ENCODE results near the gene AFG1L.
"Not testable (repeated sequence)": the region's sequence is repeated elsewhere in the genome, so short reads cannot be mapped to it uniquely, and the experiment has no call there.

Gene AFG1L

DNA sequence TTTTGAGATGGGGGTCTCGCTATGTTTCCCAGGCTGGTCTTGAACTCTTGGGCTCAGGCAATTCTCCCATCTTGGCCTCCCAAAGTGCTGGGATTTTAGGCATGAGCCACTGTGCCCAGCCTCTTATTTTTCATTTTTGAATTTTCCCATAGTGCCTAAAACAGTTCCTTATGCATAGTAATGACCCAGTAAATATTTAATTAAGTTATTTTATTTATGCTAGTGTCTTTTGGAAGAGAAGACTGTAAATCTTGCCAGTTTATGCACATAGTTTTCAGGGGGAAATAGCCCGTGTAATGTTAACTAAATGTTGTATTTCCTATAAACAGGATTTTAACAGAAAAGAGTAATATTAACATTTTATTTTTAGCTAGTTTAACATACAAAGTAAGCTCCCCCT is 60.3 kb downstream of the AFG1L start:
- no peak for DNase-seq

DNA sequence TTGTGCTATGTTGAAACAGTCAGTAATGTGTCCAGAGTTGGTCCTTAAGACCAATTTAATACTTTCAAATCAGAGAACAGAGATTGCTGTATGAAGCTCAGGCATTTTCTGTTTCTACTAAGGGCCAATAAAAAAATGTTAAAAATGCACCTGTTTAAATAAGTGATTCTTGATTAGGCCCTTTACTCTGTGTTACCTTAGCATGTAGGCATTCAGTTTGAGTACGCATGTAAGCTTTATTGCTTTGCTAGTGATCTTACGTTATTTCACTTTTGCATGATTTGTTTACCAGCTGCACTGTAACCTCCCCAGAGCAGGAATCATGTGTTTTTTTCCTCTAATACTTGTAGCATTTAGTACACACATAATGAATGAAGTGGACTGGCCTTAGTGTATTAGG is 61.0 kb downstream of the AFG1L start:
- no peak for DNase-seq

DNA sequence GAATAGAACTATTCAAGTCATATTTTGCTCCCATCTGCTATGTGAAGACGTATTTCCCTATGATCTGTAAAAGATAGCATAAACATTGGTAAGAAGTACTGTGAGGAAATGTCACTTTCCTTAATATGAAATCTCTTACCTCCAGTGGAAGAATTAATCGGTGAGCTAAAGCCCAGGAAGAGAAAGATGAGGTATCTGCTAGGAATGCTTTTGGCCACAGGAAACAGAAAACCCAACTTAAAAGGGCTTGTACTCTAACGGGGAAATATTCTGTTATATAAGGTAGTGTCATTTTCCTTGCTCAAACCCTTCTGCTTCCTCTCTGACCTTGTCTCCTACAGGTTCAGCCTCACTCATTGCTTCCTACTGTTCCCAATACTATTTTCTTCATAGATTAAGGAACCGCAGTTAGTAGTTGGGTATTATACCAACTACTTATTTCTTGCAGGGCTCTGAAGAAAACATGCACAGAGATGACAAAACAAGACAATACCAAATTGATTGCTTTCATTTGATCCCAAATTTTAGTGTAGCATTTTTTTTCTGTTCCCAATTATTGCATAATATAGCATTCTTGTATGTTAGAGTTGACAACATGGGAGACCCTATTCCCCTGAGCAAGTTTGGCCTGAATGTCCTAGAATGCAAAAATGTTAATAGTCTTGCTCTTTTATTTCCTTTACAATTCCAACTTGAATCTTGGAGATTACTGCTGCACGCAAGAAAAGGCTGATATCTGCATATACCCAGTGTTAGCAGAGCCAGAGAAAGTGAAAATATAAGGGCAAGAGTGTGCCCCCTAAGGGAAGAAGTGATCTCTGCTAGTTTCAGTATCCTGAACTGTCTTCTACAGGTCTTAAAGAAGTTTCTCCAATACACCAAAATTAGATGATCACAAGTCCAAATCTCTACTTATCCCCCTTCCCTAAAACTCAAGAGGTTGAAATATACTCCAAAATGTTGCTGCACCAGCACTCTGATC is 65.3 kb downstream of the AFG1L start:
- no peak for DNase-seq

DNA sequence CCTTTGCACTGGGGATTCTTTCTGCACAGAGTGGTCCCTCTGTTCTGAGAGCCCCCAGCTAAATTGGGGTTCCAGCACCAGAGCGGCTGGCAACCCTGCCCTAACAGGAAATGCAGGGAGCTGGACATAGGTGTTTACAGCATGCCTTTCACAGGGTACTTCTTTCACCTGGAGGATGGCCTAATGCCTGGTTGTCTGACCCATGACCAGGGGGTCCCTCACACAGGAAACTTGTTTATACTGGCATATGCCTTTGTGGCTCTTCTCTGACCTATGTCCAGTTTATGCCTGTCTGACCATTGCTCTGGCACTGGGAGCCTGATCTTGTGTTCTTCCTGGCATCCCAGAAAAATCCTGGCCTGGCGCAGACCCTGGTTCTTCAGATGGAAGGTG is 66.1 kb downstream of the AFG1L start:
- no peak for DNase-seq

DNA sequence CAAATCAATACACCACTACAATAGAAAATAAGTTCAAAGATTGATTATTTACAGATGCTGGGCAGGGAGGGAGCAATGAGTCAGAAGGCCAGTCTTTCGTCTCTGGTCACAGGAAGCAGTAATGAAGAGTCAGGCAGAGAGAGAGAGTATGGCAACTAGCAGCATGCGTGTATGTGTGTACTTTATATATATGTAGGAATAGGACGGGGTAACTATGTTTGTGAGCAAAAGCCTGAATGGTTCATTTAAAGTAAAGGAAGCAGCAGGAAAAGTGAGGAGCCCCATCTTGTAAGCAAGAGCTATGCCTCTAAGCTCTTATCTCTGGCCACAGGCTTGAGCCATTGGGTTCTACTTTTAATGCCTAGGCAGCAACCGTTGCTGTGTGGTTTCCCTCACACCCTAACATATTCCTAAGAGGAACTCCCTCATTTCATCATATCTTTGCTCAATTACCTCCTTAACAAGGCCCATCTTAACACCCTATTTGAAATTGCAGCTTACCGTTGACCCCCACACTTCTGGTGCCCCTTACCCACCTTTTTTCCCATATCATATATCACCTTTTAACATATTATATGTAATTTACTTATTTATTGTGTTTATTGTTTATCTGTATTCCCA is 66.6 kb downstream of the AFG1L start:
- no peak for DNase-seq

DNA sequence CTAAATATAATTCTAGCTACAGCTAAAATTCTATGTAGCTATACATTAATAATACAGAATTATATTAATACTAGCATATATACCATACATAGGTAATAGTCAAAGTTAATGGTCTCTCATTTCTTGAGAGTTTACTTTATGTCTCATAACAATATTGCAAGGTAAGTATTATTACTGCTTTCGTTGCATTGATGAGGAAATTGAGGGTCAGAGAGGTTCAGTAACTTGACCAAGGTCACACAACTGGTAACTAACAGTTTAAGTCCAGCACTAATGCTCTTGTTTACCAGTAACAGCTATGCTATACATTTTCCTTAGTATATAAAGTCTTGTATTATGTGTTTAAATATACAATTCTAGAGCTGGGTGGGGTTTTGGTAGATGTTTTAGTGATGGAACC is 67.6 kb downstream of the AFG1L start:
- no peak for DNase-seq

DNA sequence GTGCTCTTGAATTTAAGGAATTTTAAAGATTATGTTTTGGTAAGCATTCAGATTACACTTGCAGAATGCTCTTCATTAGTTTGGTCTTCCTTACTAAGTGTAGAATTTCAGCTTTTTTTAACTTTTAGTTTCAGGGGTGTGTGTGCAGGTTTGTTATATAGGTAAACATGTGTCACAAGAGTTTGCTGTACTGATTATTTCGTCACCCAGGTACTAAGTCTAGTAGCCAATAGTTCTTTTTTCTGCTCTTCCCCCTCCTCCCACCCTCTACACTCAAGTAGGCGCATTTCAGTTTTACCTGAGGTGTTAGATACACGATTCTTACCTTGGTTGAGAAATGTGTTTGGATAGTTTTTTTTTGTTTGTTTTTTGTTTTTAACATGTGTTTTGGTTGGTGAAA is 68.3 kb downstream of the AFG1L start:
- DNase-seq = no peak

DNA sequence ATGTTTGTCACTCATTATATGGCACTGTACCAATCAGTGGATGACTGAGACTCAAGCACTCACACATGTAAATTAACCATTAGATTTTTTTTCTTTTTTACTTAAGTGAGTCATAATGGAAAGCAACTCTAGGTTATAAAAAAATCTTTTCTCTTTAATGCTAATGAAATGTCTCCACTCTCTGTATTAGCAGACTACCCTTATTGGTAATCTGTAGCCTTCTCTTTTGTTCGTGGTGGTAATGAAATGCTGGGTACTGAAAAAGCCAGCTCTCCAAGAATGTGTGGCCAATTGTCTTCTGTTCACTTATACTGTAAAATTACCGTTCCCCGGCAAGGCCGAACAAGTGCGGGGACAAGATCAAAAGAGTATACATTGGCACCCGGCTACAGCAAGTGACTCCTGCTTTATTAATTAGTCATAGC is 69.0 kb downstream of the AFG1L start:
- DNase-seq = no peak

DNA sequence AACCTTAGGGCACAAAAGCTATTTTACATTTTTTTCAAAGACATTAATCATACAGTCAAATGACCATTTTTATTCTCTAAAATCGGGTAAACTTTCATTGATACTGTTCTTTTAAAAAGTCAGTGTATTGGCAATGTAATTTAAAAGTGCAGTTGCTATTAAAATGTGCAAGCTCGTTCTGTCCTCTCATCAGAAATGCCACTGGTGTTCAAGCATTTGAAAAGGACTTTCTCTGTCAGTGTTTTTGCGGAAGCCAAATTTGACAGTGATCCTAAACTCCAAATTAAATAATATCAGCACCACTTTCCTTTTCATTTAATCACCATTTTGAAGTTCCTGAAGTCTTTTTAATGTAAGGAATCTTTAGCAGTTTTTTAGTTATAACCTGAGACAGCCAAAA is 69.6 kb downstream of the AFG1L start:
- DNase-seq = no peak

DNA sequence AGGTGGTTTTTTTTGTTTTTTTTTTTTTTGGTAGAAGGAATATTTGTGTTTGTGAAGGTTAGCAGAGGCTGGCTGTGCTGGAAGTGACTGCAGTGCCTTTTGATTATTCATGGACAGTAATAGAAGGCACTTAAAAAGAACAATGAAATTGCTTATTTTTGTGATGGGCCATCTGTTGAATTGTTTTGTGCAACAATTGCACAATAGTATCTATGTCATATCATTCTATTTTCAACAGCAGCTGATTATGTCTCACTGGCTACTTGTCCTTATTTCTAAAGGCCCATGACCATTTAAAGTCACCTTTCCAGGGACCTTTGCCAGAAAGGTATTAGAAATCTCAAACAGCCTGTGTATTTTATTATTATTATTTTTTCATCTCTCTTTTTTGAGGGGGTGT is 70.6 kb downstream of the AFG1L start:
- peak; percentile 65 for DNase-seq

DNA sequence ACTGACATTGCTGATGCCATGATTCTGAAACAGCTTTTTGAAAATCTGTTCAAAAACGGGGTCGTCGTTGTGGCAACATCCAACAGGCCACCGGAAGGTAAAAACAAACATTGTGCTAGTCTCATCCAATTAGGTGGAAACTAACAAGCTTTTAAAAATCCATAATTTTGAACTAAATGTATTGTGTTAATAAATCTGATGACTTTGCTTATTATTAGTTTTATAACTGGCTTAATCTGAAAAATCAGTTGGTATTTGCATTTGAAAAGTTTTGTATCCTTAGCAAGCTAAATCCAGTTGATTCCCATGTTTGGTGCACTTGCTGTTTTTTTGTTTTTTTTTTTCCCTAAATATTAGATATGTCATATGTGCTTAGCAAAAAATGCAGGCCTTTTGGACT is 71.4 kb downstream of the AFG1L start:
- no peak for DNase-seq

DNA sequence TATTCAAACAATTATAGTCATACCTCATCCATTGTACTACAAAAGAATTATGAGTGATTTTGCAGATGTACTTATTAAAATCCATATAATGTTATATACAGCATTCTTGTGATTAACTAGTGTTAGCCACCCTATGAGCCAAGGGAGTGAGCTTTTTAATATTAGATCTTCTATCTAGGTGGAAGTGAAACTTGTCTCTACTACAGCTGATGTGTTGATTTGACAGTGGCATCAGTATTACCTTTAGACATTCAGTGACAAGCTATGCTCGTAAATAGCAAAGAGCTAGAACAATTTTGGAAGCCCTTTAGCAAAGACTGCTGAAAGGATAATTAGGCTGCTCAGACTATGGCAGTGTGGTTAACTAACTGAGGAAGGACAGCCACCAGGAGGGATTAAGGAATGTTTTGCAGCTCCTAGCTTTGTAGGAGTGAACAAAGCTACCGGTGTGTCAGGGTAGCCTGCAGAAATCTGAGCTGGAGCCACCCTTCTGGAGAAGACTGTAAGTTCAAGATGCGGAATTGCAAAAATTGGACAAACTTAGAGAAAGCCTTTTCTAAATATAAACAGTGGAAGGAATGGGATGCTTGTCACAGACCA is 73.7 kb downstream of the AFG1L start:
- DNase-seq = no peak

DNA sequence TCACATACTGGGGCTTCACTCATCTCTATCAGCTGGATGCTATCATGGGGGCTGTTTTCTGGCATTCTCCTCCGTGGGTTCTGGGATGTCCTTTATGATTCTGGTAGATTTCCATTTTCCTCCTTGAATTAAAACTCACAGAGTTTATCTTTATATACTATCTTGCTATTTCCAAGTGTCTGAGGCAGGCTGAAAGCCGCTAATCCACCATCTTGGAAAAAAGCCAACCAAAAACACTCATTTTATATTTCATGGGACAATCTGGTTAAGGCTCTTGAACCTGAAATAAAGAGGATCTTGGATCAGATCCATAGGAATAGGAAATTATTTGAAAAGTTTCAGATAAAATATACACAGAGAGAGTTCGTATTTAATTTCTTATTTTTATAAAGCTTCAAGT is 86.0 kb downstream of the AFG1L start:
- DNase-seq = no peak

DNA sequence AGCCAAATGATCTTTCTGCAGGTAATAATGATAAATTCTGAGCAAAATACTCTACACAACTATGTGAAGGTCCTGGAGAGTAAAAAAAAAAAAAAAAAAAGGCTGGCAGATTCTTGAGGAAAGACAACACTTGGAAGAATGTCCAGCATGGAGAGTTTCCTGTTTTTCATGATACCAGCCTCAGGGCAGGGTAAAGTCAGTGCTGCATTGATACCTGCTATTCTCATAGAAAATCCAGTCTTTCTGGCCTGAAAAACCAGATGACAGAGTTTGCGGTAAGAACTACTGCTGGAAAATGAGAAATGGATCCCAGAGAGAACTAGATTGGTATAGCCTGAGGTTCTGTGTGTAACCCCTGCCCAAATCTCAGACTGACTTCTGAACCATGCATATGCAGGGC is 89.1 kb downstream of the AFG1L start:
- DNase-seq = no peak

DNA sequence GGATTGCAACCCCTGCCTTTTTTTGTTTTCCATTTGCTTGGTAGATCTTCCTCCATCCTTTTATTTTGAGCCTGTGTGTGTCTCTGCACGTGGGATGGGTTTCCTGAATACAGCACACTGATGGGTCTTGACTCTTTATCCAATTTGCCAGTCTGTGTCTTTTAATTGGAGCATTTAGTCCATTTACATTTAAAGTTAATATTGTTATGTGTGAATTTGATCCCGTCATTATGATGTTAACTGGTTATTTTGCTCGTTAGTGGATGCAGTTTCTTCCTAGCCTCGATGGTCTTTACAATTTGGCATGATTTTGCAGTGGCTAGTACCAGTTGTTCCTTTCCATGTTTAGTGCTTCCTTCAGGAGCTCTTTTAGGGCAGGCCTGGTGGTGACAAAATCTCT is 94.3 kb downstream of the AFG1L start:
- not testable (repeated sequence) for DNase-seq

DNA sequence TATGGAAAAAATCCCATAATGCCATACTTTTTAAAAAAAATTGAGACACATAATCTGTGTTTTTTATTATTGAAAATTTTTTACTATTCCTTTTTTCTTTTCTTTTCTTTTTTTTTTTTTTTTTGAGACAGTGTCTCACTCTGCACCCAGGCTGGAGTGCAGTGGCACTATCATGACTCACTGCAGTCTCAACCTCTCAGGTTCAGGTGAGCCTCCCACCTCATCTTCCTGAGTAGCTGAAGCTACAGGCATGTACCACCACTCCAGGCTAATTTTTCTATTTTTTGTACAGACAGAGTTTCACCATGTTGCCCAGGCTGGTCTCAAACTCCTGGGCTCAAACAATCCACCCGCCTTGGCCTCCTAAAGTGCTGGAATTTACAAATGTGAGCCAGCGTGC is 100.4 kb downstream of the AFG1L start:
- no peak for DNase-seq

DNA sequence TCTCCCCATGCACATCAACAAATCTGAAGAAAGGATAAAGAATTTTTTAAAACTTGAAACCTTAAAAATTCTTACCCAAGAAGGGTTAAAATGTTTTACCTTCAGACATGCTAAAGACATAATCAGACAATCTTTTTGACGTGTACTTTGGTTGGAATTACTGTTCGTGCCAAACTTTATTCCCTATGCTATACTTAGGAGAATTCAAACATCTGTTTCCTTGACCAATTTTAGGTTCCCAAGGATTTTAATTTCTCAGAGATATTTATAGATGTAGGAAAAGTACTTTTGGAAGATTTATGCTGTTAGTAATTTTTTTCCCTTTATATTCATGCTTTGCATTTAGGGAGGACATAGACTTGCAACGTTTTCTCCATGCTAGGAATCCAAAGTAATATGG is 108.4 kb downstream of the AFG1L start:
- no peak for DNase-seq

DNA sequence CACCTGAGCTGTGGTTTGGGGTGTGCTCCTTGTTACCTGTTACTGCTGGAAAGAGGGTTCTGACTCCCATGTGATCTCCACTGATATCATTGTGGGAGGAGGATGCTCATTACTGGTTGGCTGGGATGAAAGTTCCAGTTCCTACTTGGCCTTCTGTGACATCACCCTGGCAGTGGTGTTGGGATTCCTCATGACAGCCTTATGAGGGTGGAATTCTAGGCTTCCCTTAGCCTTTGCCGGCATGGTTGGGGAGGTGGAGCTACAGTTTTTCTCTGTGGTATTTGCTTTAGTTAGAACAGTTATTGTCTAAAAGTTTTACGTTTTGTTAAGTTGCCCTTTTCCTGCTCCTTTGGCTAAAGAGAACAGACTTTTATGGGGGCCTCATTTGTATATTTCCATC is 112.1 kb downstream of the AFG1L start:
- no peak for DNase-seq

DNA sequence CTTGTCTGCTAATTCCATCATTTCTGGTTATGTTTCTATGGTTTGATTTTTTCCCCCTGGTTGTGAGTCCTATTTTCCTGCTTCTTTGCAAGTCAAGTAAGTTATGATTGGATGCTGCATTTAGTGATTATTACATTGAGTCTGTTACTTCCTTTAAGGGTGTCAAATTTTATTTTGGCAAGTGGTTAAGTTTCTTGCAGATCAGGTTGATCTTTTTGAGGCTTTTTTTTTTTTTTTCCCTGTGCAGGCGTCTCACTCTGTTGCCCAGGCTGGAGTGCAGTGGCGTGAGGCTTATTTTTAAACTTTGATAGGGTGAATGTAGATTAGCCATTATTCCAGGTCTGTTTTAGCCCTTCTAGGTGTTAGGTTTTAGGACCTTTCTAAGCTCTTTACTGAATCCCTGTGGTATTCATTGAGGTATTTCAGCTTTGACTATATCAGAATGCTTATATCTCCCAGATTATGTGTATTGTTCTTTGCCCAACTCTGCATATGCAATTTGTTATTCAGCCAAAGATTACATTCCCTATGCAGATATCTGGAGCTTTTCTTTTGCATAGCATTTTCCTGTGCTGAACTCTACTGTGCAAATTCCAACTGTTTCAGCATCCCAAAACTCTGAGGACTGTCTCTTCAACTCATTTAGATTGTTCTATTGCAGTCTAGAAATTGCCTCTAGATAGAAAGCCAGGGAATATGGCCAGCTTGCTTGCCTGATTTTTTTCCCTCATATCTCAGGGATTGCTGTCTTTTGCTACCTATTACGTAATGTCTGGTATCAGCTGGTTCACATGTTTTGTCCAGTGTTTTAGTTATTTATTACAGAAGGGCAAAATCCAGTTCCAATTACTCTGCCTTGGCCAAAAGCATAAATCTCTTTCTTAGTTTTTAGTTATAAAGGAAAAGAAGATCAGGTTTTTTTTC is 113.3 kb downstream of the AFG1L start:
- DNase-seq = no peak

DNA sequence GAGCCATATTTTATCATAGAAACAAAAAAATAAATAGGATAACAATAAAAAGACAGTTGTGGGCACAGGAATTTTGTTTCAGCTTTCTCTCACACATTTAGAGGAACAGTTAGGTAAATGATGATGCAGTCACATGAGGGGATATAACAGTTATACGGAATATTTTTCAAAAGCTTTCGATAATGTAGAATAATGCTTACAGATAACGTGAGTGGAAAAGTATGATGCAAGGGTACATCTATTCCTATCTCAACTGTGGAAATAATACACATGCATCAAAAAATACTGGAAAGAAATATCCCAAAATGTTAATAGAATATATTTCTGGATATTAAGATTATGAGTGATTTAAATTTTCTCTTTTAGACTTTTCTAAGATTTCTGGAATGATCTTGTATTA is 114.0 kb downstream of the AFG1L start:
- no peak for DNase-seq

DNA sequence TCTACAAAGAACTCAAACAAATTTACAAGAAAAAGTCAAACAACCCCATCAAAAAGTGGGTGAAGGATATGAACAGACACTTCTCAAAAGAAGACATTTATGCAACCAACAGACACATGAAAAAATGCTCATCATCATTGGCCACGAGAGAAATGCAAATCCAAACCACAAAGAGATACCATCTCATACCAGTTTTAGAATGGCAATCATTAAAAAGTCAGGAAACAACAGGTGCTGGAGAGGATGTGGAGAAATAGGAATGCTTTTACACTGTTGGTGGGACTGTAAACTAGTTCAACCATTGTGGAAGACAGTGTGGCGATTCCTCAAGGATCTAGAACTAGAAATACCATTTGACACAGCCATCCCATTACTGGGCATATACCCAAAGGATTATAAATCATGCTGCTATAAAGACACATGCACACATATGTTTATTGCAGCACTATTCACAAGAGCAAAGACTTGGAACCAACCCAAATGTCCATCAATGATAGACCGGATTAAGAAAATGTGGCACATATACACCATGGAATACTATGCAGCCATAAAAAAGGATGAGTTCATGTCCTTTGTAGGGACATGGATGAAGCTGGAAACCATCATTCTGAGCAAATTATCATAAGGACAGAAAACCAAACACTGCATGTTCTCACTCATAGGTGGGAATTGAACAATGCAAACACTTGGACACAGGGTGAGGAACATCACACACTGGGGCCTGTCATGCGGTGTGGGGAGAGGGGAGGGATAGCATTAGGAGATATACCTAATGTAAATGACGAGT is 121.4 kb downstream of the AFG1L start:
- not testable (repeated sequence) for DNase-seq

DNA sequence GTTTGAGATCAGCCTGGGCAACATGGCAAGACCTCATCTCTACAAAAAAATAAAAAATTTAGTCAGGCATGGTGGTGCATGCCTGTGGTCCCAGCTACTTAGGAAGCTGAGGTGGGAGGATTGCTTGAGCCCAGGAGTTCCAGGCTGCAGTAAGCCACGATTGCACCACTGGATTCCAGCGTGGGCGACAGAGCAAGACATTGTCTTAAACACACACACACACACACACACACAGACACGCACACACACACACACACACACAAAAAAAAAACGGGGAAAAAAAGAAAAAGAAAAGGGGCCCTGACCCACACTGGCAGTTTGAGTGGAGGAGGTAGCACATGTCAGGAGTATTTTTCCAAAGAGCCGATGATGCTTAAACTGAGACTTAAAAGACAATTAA is 122.2 kb downstream of the AFG1L start:
- DNase-seq = no peak

Data from NCI-H69 (cell line).